Measurements from ENCODE around the gene KLHDC3. TPM values are rescaled to one million over a fixed set of nuclear protein-coding genes. Genes with fewer than 3 reads are reported as not detected.

Gene KLHDC3
- total and polyA plus RNA-seq, 9 of the 15 experiments (the other 6 are each of a cell fraction or from before 2014, with no cell fraction given) = 4.5 to 171 (median 107) TPM

DNA sequence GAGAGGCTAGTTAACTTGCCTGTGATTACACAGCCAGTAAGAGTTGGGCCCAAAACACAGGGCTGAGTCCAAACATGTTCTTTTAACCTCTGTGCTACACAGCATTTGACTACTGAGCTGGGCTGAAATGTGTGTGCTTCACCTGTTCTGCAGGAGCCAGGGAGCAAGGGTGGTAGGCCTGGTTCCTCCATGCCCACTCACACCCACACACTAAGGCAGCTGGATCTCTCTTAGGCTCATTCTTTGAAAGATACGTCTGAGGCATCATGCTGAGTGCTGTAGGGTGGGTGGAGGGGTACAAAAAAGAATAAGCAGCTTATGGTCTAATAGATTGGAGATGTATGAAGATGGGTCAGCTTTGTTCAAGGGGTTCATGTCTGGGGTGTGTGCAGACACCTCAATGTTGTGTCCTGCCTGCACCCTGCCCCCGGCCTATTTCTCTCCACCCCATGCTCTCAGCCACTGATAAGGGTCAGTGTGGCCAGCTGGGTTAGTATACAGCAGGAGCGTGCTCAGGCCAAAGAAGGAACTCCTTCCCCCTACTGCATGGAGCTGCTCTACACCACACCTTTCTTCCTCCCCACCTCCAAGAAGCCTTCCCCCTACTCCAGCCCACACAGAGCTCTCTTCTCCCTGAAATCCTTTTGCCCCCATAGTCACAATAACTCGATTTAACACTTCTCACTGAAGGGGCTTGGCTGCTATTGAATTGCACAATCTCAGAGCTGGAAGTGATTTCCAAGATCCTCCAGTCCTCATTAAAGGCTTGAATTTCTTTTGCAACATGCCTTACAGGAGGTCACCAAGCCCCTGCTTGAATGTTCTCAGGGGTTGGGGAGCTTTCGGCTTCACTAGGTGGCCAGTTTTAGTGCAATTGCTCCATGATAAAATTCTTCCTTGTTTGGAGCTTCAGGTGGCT is 26.3 kb upstream of the KLHDC3 start (continued):
- TF ChIP-seq BHLHE40 (IDR thresholded peaks at IDR 0.05; ENCODE audit: low read length) (peak; percentile 13; the same call in 1 of the 2 replicates), CXXC5 (CRISPR knock-in tag; IDR thresholded peaks at IDR 0.05) (peak; percentile 38; the same call in 1 of the 2 replicates), SPI1 (IDR thresholded peaks at IDR 0.05; ENCODE audit: borderline replicate concordance, low read depth, low read length) (peak; percentile 62; the same call in 1 of the 2 replicates), RB1 (IDR thresholded peaks at IDR 0.05; ENCODE audit: low read depth) (no peak), IRF2 (CRISPR knock-in tag; IDR thresholded peaks at IDR 0.05) (no peak), ZNF134 (CRISPR knock-in tag; conservative IDR thresholded peaks at IDR 0.05) (peak; percentile 87), DACH1 (IDR thresholded peaks at IDR 0.05; ENCODE audit: partially characterized antibody) (peak; percentile 80), CEBPG (CRISPR knock-in tag; IDR thresholded peaks at IDR 0.05) (peak; percentile 52), CEBPG (tag; conservative IDR thresholded peaks at IDR 0.05 in 1 of 2, IDR thresholded peaks at IDR 0.05 in 1 of 2) (peak; percentile 51 to 83; a peak in 3 of 4 replicates), NR2C2 (CRISPR knock-in tag; IDR thresholded peaks at IDR 0.05) (peak; percentile 55; the same call in 1 of the 2 replicates), NR2C2 (tag; IDR thresholded peaks at IDR 0.05) (no peak), DPF2 (IDR thresholded peaks at IDR 0.05) (0 out of 2 replicates have a peak, but pooled peaks have one; percentile 40), VEZF1 (CRISPR knock-in tag; IDR thresholded peaks at IDR 0.05) (peak; percentile 50; the same call in 1 of the 2 replicates), JUND (IDR thresholded peaks at IDR 0.05; ENCODE audit: borderline replicate concordance, low read depth, low read length) (0 out of 2 replicates have a peak, but pooled peaks have one; percentile 2), JUND (tag; IDR thresholded peaks at IDR 0.05; ENCODE audit: borderline replicate concordance, low read depth, low read length) (peak; percentile 35; the same call in 1 of the 3 replicates), HDAC1 (IDR thresholded peaks at IDR 0.05) (peak in 1 of 2 experiments; percentile 66; a peak in 1 of 4 replicates), ELF4 (CRISPR knock-in tag; IDR thresholded peaks at IDR 0.05) (0 out of 2 replicates have a peak, but pooled peaks have one; percentile 15), ARID1B (IDR thresholded peaks at IDR 0.05) (peak; percentile 31; the same call in 1 of the 2 replicates)
- TF ChIP-seq, protein P1, sequence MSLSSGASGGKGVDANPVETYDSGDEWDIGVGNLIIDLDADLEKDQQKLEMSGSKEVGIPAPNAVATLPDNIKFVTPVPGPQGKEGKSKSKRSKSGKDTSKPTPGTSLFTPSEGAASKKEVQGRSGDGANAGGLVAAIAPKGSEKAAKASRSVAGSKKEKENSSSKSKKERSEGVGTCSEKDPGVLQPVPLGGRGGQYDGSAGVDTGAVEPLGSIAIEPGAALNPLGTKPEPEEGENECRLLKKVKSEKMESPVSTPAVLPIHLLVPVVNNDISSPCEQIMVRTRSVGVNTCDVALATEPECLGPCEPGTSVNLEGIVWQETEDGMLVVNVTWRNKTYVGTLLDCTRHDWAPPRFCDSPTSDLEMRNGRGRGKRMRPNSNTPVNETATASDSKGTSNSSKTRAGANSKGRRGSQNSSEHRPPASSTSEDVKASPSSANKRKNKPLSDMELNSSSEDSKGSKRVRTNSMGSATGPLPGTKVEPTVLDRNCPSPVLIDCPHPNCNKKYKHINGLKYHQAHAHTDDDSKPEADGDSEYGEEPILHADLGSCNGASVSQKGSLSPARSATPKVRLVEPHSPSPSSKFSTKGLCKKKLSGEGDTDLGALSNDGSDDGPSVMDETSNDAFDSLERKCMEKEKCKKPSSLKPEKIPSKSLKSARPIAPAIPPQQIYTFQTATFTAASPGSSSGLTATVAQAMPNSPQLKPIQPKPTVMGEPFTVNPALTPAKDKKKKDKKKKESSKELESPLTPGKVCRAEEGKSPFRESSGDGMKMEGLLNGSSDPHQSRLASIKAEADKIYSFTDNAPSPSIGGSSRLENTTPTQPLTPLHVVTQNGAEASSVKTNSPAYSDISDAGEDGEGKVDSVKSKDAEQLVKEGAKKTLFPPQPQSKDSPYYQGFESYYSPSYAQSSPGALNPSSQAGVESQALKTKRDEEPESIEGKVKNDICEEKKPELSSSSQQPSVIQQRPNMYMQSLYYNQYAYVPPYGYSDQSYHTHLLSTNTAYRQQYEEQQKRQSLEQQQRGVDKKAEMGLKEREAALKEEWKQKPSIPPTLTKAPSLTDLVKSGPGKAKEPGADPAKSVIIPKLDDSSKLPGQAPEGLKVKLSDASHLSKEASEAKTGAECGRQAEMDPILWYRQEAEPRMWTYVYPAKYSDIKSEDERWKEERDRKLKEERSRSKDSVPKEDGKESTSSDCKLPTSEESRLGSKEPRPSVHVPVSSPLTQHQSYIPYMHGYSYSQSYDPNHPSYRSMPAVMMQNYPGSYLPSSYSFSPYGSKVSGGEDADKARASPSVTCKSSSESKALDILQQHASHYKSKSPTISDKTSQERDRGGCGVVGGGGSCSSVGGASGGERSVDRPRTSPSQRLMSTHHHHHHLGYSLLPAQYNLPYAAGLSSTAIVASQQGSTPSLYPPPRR (CRISPR knock-in tag; IDR thresholded peaks at IDR 0.05; ENCODE audit: borderline replicate concordance) = 0 out of 2 replicates have a peak, but pooled peaks have one; percentile 27
